AG04449 (cell line): ENCODE measurements around the gene ALKBH1.

Source experiments
- CTCF ChIA-PET: fragments of 350-600 bp; formaldehyde crosslinking; extraction: SDS; loops from one replicate; lab custom pipeline; 2021; ENCODE audit warnings: antibody characterized with exemption; lab: Yijun Ruan, JAX
- POLR2A ChIA-PET: fragments of 400-600, 350-600 bp; formaldehyde crosslinking; extraction: SDS; loops from one replicate; lab custom pipeline; 2020; ENCODE audit warnings: antibody characterized with exemption, inconsistent platforms; lab: Yijun Ruan, JAX
- DNase-seq: peaks from one replicate; pipeline ENCODE4 v3.0.0-alpha.2; 2010; ENCODE audit warnings: low read depth, low spot score
- H3K4me3 ChIP-seq: 2 replicates; pipeline ENCODE4 v1.5.1; 2011; ENCODE audit warnings: low read depth, mild to moderate bottlenecking, control low read depth, low read length
- TF ChIP-seq, protein P1 (sequence below): IDR thresholded peaks from one replicate; pipeline ENCODE4 v1.5.1; 2011; ENCODE audit warnings: mild to moderate bottlenecking, moderate library complexity, low read length, control low read depth, inconsistent platforms; ENCODE audit not compliant: insufficient read depth; ENCODE audit errors: missing control alignments

Gene ALKBH1

DNA sequence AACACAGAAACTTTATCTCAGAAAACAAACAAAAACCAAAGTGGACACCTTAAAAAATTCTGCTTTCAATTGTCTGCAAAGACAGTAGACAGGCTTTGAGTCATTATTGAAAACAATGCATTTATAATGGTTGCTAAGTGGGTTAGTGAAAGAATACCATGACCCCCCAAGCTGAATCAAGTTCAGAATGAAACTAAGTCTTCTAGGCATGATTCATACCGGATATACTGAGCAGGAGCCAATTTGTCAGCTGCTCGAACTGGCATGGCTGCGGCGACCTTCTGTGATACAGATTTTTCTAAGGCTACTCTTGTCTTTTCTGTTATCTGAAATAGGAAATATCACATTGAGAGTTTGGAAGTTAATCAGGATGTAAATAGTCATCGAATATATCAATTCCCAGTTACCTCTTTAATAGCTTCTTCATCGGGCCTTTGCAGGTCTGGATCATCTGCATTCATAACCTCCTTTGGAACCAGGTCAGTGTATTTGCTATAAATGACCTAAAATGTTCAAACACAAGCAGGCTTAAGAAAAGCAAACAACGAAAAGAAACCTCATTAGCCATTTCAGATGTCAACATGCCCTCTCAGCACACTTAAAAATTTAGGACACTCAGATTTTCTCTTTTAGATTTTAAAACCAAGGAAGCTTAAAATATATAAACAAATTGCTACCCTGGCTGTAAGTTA, 30.9 kb upstream of the ALKBH1 start:
- DNase-seq, result no peak
- ChIA-PET CTCF (no interaction called here), POLR2A (no interaction called here)
- H3K4me3 ChIP-seq, result no peak overlapping the region
- TF ChIP-seq, protein P1, sequence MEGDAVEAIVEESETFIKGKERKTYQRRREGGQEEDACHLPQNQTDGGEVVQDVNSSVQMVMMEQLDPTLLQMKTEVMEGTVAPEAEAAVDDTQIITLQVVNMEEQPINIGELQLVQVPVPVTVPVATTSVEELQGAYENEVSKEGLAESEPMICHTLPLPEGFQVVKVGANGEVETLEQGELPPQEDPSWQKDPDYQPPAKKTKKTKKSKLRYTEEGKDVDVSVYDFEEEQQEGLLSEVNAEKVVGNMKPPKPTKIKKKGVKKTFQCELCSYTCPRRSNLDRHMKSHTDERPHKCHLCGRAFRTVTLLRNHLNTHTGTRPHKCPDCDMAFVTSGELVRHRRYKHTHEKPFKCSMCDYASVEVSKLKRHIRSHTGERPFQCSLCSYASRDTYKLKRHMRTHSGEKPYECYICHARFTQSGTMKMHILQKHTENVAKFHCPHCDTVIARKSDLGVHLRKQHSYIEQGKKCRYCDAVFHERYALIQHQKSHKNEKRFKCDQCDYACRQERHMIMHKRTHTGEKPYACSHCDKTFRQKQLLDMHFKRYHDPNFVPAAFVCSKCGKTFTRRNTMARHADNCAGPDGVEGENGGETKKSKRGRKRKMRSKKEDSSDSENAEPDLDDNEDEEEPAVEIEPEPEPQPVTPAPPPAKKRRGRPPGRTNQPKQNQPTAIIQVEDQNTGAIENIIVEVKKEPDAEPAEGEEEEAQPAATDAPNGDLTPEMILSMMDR, result no peak

DNA sequence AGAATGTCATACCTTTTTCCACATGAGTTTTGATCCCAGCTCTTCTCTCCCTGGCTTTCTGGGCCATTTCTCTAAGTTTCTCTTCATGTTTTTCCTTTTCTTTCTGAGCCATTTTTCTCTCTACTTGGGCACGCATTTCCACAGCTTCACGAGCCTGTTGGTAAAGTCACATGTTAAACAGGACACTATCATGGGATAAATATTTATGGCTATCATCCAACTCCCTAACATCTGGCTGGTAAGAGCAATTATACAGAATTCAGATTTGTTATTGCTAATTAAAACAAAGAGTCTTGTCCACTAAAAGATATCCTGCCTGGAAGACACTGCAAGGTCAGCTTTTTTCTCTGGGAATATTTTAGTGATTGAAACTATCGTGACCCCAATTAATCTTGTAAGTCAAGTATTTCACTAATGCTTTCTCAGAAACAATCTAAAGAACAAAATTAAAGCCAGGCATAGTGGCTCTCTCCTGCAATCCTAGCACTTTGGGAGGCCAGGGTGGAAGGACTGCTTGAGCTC, 23.2 kb upstream of the ALKBH1 start:
- ChIA-PET POLR2A (no interaction called here), CTCF (interaction anchor here (1.2 to 2.0 kb wide), 4 partner anchors 12 to 272 kb away, joined by 3 to 4 read pairs (median 4); partner anchors contain the start of genes ALKBH1 and SLIRP)
- TF ChIP-seq, protein P1, result no peak
- no peak overlapping the region for H3K4me3 ChIP-seq
- DNase-seq, result no peak

DNA sequence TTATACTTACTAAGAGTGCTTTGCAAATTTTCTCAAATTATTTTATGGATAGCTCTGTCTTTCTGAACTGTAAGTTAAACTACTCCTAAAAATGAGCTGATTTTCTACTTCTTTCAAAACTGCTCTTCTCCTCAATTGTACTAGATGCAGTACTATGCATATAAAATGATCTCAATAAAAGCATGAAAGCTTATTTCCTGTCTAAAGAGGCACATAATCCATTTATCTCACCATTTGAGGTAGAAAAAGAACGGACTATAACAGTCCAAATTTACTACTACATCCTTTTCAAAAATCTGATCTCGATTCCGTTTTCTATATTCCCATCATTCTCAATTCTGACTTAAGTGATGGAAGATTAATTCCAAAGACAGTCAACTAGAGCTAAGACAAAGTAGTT, 14.5 kb upstream of the ALKBH1 start:
- TF ChIP-seq, protein P1, result no peak
- no peak overlapping the region for H3K4me3 ChIP-seq
- DNase-seq, result no peak
- POLR2A ChIA-PET, result no interaction called here
- CTCF ChIA-PET, result interaction anchor here (1.1 kb wide), 1 partner anchor 14 kb away, joined by 3 read pairs; the partner anchor contains the start of genes ALKBH1 and SLIRP

DNA sequence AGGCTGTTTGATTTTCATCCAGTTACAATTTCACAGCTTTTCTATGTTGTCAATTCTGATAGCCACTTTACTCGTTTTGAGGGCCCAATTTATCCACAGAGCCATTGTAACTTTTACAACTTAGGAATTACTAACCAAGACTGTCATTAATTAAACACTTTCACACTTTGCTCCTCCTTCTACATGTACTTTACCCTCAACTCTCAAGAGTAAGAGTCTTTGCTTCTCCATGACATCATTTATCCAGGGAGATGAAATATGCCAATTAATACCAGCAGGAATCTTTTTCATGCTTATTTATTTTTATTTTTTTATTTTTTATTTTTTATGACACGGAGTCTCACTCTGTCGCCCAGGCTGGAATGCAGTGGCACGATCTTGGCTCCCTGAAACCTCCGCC, 13.6 kb upstream of the ALKBH1 start:
- TF ChIP-seq, protein P1, result no peak
- H3K4me3 ChIP-seq, result no peak overlapping the region
- POLR2A ChIA-PET, result no interaction called here
- CTCF ChIA-PET, result interaction anchor here (1.1 kb wide), 1 partner anchor 262 kb away, joined by 4 read pairs; no protein-coding TSS in a partner anchor
- no peak for DNase-seq

DNA sequence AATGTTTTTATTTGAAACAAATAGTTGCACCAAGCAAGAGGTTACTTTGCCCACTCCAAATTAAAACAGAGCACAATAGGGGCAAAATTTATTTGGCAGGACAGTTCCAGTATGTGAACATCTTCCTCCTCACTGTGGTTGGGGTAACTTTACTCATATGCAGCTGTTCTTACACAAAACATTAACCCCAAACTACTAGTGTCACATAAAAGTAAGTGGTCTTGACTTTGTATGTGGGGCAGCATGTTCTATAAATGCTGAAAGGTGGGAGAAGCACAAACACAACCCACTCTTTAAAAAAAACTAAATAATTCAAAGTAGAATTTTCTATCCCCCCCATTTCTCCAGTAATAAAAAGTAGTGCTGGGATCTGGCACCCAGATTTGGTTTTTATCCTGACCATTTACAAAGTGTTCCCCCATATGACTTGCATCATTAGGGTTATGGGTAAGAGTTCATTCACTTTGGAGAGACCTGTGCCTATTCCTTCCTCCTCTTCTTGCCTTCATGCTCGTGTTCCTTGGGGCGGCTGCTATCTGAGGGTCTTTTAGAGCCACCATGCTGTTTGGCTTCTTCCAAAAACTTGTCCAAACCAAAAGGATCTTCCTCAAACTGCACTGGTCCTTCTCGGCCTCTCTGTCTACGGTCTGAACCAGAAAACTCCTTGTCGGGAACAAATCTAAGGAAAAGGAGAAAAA, 9.9 kb upstream of the ALKBH1 start:
- no peak overlapping the region for H3K4me3 ChIP-seq
- CTCF ChIA-PET, result interaction anchor here (0.6 to 1.8 kb wide), 2 partner anchors 254 to 258 kb away, joined by 4 to 6 read pairs; no protein-coding TSS in a partner anchor
- TF ChIP-seq, protein P1, result no peak
- no peak for DNase-seq
- POLR2A ChIA-PET, result no interaction called here

DNA sequence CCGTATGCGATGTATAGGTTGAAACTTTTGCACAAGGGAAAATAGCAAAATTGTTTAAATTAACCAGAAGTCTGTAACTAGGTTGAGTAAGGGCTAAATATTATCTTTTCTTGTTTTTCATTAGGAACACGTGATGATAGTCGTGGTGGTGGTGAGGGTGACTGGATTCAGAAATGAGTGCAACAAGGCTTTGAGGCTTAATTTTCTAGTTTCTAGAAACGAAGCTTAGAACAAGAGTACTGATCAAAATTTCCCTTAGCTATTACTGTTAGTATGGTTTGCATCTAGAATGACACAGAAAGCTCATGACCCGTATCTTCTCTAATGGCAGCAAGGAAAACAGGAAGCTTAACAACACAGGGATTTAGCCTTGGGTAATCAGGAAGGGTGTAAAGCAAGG, 7.1 kb upstream of the ALKBH1 start:
- TF ChIP-seq, protein P1, result no peak
- POLR2A ChIA-PET, result no interaction called here
- DNase-seq, result no peak
- H3K4me3 ChIP-seq, result no peak overlapping the region
- CTCF ChIA-PET, result interaction anchor here (1.0 kb wide), 1 partner anchor 60 kb away, joined by 3 read pairs; no protein-coding TSS in a partner anchor
